SH-SY5Y (cell line): ENCODE measurements around the gene ANAPC16.

ENCODE experiments used
- GATA2 ChIP-seq: IDR thresholded peaks from 2 replicates; pipeline ENCODE4 v1.6.1; 2011; ENCODE audit warnings: mild to moderate bottlenecking, low read depth, low read length
- GATA3 ChIP-seq: IDR thresholded peaks from 2 replicates; pipeline ENCODE4 v1.6.1; 2011; ENCODE audit warnings: low read depth, mild to moderate bottlenecking, low read length, moderate library complexity

GRCh38 chr10:72248468-72249151 is 32.8 kb downstream of the ANAPC16 start:
- no peak for TF ChIP-seq GATA2
- TF ChIP-seq GATA3, result no peak
